ENCODE measurements around the gene MRC1. TPM values are rescaled to one million over a fixed set of nuclear protein-coding genes. Genes with fewer than 3 reads are reported as not detected.

MRC1 gene
- total RNA-seq, 1 donor from 2014 or later, result 18.9 TPM

- no peaks in the 10 kb centered on the region for H3K27me3 ChIP-seq (ENCODE audit: low read depth)
- H3K4me1 ChIP-seq, result no peaks in the 10 kb centered on the region
- H3K27ac ChIP-seq (replicated peaks), result no peak overlapping the region
- no peaks in the 10 kb centered on the region for H3K36me3 ChIP-seq
- H3K4me3 ChIP-seq, result no peak overlapping the region
- no peak for DNase-seq
- no peaks in the 10 kb centered on the region for H3K9me3 ChIP-seq (replicated peaks)
- no peak for TF ChIP-seq CTCF (IDR thresholded peaks at IDR 0.05; ENCODE audit: borderline replicate concordance)
- intact Hi-C loops (cut with micrococcal nuclease), result no loop called here
Observed at GRCh38 chr10:17795083-17795482, 14.1 kb upstream of the MRC1 start.

GRCh38 chr10:17795813-17796594, 13.1 kb upstream of the MRC1 start:
- no peak for TF ChIP-seq CTCF (IDR thresholded peaks at IDR 0.05; ENCODE audit: borderline replicate concordance)
- DNase-seq, result no peak
- no peaks in the 10 kb centered on the region for H3K27me3 ChIP-seq (ENCODE audit: low read depth)
- H3K36me3 ChIP-seq, result no peaks in the 10 kb centered on the region
- no peak overlapping the region for H3K4me3 ChIP-seq
- H3K4me1 ChIP-seq, result no peaks in the 10 kb centered on the region
- intact Hi-C loops (cut with micrococcal nuclease), result no loop called here
- no peak overlapping the region for H3K27ac ChIP-seq (replicated peaks)
- no peaks in the 10 kb centered on the region for H3K9me3 ChIP-seq (replicated peaks)

- DNase-seq, result no peak
- H3K36me3 ChIP-seq, result no peaks in the 10 kb centered on the region
- H3K27ac ChIP-seq (replicated peaks), result no peak overlapping the region
- peaks cover 6% of the 10 kb centered on the region for H3K9me3 ChIP-seq (replicated peaks)
- intact Hi-C loops (cut with micrococcal nuclease), result no loop called here
- no peak for TF ChIP-seq CTCF (IDR thresholded peaks at IDR 0.05; ENCODE audit: borderline replicate concordance)
- no peaks in the 10 kb centered on the region for H3K27me3 ChIP-seq (ENCODE audit: low read depth)
- peaks cover 6% of the 10 kb centered on the region for H3K4me1 ChIP-seq
- H3K4me3 ChIP-seq, result no peak overlapping the region
Observed at GRCh38 chr10:17801507-17801906, 7.6 kb upstream of the MRC1 start.

GRCh38 chr10:17802350-17802749, 6.8 kb upstream of the MRC1 start:
- no peak overlapping the region for H3K4me3 ChIP-seq
- intact Hi-C loops (cut with micrococcal nuclease), result no loop called here
- no peak overlapping the region for H3K27ac ChIP-seq (replicated peaks)
- DNase-seq, result no peak
- peaks cover 6% of the 10 kb centered on the region for H3K4me1 ChIP-seq
- no peak for TF ChIP-seq CTCF (IDR thresholded peaks at IDR 0.05; ENCODE audit: borderline replicate concordance)
- no peaks in the 10 kb centered on the region for H3K36me3 ChIP-seq
- peaks cover 6% of the 10 kb centered on the region for H3K9me3 ChIP-seq (replicated peaks)
- H3K27me3 ChIP-seq (ENCODE audit: low read depth), result no peaks in the 10 kb centered on the region

GRCh38 chr10:17802976-17803375, 6.2 kb upstream of the MRC1 start:
- Histone ChIP-seq H3K36me3 (no peaks in the 10 kb centered on the region), H3K4me1 (peaks cover 6% of the 10 kb centered on the region), H3K27me3 (ENCODE audit: low read depth) (no peaks in the 10 kb centered on the region), H3K27ac (replicated peaks) (no peak overlapping the region), H3K4me3 (no peak overlapping the region), H3K9me3 (replicated peaks) (peaks cover 6% of the 10 kb centered on the region)
- no peak for TF ChIP-seq CTCF (IDR thresholded peaks at IDR 0.05; ENCODE audit: borderline replicate concordance)
- intact Hi-C loops (cut with micrococcal nuclease), result no loop called here
- DNase-seq, result no peak
